ENCODE results near the gene OR4D9.

OR4D9 gene

GRCh38 chr11:59560290-59560701 lies 49.0 kb downstream of the OR4D9 start:
- TF ChIP-seq GATA2 (IDR thresholded peaks at IDR 0.05; ENCODE audit: low read depth, low read length) (no peak), GATA3 (IDR thresholded peaks at IDR 0.05; ENCODE audit: low read depth, low read length) (no peak)

- TF ChIP-seq GATA2 (IDR thresholded peaks at IDR 0.05; ENCODE audit: low read depth, low read length) = no peak
- no peak for TF ChIP-seq GATA3 (IDR thresholded peaks at IDR 0.05; ENCODE audit: low read depth, low read length)
These were observed 49.5 kb downstream of the OR4D9 start for GRCh38 chr11:59560702-59561473.

GRCh38 chr11:59562292-59562691 lies 51.0 kb downstream of the OR4D9 start:
- no peak for TF ChIP-seq GATA2 (IDR thresholded peaks at IDR 0.05; ENCODE audit: low read depth, low read length)
- TF ChIP-seq GATA3 (IDR thresholded peaks at IDR 0.05; ENCODE audit: low read depth, low read length) = no peak
